GM18868 (cell line): ENCODE results near the gene SMIM10L1.

Experiments used
- ATAC-seq: cut with Tn5 transposase; IDR thresholded peaks from one replicate; pipeline ENCODE4 v1.9.1; 2021; ENCODE audit warnings: mild to moderate bottlenecking, moderate library complexity; ENCODE audit not compliant: unreplicated experiment

SMIM10L1 gene

DNA sequence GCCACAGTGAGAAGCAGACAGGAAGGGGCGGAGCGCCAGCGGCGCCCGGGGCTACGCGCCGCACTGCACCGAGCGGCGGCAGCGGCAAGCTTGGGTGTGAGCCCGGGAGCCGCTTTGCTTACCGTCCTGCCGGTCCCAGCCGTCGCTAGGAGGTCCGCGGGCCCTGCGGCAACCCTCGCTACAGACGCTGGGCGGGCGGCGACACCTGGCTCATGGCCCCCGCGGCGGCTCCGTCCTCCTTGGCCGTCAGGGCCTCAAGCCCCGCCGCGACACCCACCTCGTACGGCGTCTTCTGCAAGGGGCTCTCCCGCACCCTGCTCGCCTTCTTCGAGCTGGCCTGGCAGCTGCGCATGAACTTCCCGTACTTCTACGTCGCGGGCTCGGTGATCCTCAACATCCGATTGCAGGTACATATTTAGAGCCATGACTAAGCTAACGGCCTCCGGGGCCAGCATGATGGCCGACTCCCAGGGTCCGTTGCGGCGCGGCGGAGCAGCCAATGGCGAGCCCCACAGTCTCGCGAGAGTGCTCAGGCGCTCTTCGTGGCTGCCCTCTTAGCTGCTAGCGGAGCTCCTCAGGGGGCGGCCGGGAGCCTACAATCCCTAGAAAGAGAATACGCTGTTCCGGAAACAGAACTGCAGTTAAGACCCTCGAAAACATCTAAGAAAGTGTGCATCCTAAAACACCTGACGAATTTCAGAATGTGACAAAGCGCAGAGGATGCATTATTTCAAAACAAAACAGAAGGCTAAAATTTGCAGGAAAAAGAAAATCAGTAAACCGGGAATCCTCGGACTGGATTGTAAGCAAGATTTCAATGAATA, at the start of gene SMIM10L1:
TSS of gene SMIM10L1 (plus strand) at position 50 of the 824 bp plus-strand sequence. CDS start at position 213, 163 bp downstream.
- peak; percentile 96 for ATAC-seq

DNA sequence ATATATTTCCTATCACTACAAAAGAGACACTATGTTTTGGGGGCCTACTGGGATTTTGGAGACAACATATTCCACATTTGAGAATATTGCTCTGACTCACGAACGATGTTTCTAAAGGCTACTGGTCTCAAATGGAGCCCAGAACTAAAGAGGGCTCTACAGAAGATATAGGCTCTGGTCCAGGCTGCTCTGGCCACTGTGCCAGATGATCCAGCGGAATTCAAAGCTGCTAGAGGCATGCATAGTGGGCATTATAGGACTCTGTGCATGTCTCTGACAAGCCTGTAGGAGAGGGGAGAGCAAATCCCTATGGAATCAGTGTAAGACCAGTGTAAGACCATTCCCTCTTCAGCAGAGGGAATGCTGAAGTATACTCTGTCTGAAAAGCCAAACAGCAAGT, 40.6 kb upstream of the SMIM10L1 start:
- ATAC-seq, result no peak

DNA sequence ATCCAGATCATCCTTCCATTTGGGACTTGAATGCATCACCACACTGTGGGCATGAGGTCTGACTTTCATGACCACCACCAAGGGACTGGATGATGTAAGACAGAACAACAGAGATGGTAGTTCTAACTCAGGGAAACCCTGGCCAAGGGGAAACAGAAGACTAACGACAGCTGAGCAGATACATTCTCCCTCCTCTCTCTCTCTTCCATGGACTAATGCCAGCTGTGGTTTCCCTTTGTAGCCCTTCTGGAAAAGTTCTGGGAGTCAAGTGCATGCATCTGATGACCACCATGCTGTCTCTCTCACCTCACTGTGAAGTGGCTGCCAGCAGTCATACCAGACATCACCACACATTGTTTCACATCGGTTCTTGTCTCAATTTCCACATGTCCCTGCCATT, 40.0 kb upstream of the SMIM10L1 start:
- ATAC-seq, result no peak

DNA sequence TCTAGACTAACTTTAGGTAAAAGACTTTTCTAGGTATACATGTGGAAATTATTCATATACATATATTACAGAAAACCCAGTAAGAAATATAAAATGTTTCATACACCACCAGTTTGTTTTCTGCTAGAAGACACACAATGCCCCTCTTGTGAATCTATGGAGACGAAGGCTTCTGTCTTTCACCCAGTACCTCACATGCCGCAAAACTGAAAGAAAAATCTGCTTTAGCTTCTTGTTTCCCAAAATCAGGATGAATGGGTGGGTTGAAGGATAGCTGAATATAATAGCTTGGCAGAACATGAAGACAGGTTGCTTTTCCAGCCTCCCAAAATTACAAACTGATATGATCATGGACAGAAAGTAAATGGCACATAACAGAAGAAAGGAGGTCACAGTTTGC, 37.8 kb upstream of the SMIM10L1 start:
- ATAC-seq, result no peak

DNA sequence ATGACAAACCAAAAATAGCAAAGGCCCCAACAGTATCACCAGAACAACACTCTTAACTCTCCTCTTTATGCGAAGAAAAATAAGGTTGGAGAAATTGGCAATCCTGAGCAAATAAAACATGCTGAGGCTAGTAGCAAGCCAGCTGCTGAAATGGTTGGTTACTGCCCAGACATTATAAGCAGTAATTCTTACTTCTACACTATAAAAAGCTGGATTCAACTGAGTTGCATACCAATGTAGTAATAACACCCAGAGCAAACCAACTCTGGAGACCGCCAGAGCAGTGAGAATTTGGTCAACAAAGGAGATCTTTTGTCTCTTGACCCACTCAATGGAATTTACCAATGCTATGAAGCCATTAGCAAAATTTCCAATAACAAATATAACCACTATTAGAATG, 37.2 kb upstream of the SMIM10L1 start:
- ATAC-seq, result no peak

DNA sequence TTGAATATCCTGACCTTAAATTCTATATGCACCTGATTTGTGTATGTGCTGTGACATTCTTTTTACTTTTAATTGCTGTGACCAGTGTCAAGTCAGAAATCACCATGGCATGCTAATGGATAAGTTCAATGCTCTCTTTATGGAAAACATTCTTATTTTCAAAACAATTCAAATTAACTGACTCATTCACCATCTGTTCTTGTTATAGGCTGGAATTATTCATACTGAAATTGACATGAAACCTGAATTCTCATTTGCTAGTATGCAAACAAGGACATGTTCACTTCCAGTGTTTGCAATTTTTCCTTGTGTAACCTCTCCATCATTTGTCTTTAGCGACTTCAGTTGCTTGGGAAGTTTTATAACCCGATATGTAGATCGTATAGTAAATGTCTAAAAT, 36.7 kb upstream of the SMIM10L1 start, which contains the start of gene TAS2R30:
TSS of gene TAS2R30 (minus strand) at position 340 of the 400 bp plus-strand sequence. CDS start 400 bp downstream, outside the sequence.
- no peak for ATAC-seq

DNA sequence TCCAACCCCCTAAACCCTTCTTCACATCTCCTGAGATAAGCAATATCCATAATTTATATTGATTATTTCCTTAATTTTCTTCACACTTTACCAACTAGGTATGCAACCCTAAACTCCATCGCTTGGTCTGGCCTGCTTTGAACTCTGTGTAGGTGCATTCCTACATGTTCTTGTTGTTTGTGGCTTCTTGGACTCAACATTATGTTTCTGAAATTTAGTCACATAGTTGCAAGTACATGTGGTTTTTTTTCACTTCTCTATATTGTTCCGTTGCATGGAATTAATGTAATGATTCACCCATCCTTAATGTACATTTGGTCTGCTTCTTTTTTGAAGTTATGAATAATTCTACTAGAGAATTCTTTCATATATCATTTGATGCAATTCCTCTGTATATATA, 34.9 kb upstream of the SMIM10L1 start:
- ATAC-seq, result peak; percentile 84

DNA sequence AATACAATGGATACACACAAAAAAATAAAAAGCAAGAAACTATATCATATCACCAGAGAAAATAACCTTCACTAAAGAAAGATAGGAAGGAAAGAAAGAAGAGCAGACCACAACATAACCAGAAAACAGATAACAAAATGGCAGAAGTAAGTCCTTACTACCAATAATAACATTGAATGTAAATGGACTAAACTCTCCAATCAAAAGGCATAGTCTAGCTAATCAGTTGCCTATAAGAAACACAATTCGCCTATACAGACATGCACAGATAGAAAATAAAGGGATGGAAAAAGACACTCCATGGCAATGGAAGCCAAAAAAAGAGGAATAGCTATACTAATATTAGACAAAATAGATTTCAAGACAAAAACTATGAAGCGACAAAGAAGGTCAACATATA, 27.6 kb upstream of the SMIM10L1 start:
- ATAC-seq, result no peak

DNA sequence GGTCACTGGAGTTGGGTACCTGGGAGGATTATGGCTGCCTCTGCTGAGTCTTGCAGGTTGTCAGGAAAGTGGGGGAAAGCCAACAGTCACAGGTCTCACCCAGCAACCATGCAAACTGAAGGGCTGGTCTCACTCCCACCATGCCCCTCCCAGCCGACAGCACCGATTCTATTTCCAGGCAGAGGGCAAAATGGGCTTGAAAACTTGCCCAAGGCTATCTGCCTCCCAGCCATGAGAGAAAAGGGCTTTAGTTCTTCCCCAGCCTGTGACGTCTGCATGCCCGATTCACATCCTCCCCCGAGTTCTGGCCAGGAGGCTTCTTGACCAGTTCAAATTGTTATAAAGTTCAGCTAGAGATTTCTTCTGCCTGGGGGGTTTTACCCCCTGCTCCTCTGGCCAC, 26.7 kb upstream of the SMIM10L1 start:
- no peak for ATAC-seq

DNA sequence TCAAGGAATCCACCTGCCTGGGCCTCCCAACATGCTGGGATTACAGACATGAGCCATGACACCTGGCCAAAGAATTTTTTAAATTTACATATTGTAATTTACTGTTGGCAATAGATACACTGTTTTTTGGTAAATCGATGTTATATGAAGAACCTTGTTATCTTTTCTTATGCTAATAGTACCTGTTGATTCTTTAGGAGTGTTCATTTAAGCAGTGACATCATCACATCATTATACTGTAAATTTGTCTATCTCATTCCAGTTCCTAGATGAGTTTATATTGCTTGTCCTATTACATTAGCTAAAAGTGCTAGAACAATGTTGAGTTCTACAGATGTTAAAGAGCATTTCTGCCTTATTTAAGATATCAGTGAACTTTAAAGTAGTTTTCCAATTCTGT, 23.6 kb upstream of the SMIM10L1 start:
- ATAC-seq, result no peak

DNA sequence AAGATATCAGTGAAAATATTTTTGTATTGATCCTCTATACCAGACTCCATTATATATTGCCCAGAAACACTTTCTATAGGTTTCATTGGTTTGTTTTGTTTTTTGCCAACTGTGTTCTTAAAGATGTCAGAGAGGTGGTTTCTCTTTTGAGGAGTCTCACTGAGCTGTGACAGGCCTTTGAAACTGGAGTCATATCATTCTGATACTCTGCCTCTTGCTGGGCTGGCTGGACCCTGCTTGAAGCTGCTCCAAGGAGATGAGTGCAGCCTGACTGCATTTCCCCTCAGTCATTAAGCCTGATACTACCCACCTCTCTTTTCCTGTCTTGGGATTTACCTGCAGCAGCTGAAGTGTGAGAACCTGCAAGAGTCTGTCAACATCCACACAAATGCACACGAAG, 20.2 kb upstream of the SMIM10L1 start:
- ATAC-seq, result peak; percentile 72

DNA sequence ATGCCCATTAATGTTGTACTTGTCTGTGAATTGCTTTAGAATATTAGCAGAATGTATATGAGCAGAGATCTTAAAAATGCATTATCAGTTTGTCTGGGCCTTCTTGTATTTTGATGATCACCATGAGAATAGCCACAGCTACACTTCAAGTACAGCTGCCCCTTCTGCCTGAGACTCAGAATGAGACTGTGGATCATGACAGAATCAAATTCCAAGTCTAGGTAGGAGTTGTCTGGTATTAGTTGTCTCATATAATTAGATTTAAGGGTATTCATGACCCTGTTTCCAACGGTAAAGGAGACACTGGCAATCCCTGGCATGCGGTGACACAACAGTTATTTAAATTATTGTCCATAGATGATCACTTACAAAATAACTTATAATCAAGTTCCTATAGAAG, 18.3 kb upstream of the SMIM10L1 start:
- no peak for ATAC-seq

DNA sequence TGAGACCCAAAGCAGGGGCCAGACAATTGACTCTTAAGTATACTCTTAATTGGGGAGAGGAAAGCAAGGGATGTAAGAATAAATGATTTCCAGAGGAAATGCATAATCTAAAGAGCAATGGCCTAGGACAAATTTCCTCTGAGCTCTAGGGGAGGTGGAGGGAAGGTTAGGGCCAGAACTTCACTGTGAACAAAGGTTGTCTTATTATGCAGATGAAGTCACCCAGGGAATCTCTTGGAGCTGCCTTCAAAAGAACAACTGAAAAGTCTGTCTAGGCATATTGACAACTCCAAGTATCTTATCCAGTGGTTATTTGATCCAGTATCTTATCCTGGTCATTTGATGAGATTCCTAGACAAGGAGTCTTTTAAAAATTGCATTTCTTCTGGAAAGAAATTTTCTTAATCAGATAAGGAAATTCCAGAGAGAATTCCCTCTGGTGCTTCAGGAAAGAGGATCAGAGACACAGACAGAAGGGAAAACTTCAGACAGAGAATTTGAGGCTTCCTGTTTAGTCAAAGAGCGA, 16.5 kb upstream of the SMIM10L1 start:
- ATAC-seq, result no peak

DNA sequence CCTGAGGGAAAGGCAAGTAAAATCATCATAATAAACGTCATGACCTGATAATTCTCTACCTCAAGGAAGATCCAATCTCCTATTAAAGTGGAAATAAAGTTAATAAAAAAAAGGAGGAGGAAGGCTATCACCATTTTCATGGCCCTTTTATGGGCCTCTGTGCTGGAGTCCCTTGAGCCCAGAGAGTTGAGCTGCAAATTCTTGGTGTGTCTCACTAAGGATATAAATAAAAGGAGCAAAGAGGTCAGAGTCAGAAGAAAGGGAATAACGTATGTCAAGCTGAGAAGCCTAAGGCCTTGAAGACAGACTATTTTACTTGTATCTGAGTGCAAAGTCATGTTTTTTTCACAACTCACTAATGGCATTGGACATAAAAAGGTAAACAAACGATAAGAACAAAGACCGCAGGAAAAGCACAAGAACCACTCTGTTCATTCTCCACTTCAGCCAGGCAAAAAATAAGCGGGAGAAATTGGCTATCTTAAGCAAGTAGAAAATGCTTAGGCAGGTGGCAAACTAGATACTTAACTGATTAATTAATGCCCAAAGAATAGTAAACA, 12.0 kb upstream of the SMIM10L1 start:
- no peak for ATAC-seq

DNA sequence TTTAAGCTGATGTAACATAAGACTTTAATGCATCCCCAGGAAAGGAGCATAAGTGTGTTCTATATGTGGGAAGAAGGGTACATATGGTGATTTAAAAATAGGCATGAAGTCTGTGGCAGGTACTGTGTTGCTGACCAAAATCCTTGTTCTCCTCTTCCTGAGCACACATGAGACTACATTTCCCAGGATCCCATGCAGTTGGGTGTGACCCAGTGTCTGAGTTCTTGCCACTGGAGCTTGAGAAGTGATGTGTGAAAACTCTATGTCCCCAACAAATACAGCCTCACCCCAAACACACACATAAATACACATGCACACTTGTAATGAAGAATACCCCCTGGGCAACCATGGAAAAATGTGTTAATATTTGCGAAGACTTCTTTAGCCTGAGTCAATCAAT, 8.5 kb upstream of the SMIM10L1 start:
- ATAC-seq, result no peak

DNA sequence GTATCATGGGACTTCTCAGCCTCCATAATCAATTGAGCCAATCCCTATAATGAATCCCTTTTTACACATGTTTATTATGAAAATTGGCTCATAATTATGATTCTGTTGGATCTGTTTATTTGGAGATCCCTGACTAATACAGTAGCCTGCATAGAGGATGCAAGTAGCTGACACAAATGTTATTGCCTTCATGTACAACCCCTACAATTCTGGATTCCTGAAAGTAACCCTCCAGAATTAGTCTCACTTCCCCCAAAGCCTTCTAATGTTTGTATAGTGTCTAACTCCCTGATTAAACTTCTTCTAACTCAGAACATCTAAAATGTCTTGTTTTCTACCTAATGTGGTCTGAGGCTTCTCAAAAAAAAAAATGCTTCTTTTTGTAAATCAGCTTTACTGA, 6.6 kb upstream of the SMIM10L1 start:
- ATAC-seq, result peak; percentile 70

DNA sequence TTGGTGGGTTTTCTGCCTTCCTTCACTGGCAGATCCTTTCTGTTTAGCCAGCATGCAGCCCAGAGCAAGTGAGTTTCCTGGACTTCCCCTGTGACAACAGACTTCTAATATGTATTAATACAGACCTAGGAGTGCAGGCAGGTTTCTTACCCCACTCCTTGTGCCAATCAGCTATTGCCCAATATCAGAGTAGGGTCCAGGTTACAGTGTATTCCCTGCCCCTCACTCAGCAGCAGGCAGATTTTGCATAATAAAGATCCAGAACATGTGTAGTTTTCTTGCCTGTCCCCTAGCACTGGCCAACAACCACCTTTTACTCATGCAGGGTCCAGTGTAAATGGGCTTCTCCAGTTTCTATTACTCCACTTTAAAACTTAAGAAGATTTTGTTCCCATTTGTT, 4.7 kb upstream of the SMIM10L1 start:
- ATAC-seq, result no peak

DNA sequence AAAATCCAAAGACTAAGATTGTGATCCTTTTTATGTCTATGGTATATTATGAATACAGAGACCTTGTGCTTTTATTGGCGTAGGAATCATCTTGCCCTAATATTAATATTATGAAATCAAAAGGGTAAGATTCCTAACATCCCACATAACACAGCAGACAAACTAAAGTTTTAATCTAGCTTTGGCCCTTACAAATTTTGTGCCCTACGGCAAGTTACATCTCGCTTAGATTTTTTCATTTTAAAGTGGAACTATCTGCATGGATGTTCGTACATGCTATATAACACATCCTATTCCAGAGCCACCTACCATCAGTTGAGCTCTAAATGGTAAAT, 217 bp upstream of the SMIM10L1 start:
- ATAC-seq, result no peak

DNA sequence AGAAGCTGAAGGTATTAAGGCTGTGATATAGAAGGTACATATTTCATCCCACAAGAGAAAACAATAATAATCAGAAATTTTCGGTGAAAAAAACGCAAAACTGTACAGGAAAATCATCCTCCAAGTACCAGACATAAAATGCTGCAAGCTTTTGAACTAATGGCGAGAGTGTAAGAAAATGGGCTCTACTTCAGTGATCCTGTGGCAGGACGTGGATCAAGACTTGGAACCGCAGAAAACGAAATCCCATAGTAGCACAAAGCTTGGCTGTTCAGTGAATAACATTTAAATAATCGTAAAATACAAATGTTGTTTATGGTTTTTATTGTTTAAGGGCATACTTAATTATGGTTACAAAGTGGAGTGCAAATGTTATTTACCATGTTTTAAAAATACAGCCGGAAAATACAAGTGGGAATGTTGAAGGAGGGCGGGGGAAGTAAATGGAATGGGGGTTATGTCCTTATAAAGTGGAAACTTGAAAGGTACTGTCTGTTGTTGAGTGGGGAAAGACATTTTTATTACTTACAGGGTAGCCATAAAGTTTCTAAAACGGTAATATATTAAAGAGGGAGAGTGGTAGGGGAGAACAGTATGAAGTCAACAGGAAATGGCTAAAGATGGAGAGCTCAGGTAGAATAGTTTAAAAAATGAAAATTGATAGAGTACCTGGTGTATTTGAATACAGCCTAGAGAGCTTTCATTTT, 1.1 kb downstream of the SMIM10L1 start:
- no peak for ATAC-seq

DNA sequence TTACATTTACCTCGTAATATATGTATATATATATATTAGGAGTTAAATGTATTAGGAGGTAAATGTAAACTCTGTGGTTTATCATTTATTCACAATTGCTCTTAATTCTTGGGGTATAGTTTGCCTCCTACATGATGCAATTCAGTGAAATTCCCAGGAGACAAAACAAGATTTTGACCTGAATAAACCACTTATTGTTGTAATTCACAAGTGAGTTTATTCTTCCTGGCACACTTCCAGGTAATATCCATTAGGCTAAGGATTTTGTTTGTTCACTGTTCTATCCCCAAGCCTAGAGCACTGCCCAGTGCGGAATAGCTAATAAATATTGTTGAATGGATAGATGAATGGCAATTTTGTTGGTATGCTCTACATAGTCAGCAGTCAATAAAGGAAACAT, 3.0 kb downstream of the SMIM10L1 start:
- no peak for ATAC-seq

DNA sequence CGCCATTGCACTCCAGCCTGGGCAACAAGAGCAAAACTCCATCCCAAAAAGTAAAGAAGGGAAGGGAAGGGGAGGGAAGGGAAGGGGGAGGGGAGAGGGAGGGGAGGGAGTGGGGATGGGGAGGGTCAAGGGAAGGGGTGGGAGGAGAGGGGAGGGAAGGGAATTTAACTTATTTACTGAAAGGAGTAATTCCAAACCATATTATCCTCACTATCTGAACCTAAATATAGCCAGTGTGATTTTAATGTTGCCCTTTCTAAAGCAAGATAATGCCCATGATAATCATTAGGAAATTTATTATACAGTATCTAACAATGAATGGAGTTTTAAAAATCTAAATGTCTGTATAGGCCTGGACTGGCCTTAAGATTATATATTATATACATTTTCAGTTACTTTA, 7.3 kb downstream of the SMIM10L1 start:
- ATAC-seq, result no peak

DNA sequence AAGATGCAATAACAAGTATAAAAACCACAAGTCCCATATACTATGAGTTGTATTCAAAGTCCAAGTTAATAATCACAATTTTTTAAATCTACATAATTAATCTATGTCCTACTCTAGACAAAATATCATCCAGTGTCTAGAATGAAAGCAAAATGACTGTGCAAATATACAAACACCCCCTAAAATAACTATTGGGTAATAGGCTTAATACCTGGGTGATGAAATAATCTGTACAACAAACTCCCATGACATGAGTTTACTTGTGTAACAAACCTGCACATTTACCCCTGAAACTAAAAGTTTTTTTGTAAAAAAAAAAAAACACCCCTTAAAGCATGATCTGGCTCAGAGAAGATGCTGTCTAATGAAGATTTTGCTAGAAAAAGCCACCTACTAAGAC, 11.5 kb downstream of the SMIM10L1 start:
- no peak for ATAC-seq
